Prostate gland (tissue), 2 donors: ENCODE results near the gene SRSF5. TPM values are rescaled to one million over a fixed set of nuclear protein-coding genes. Genes with fewer than 3 reads are reported as not detected.
"Not testable (repeated sequence)": the region's sequence is repeated elsewhere in the genome, so short reads cannot be mapped to it uniquely, and the experiment has no call there.

ENCODE experiments used
- DNase-seq: peaks from one replicate; pipeline ENCODE4 v3.0.0-alpha.2; 2019; ENCODE audit warnings: low spot score
- H3K27ac ChIP-seq, 2 donors: fragments of 200-600 bp; sonication (generic); 2 replicates each; pipeline ENCODE4 v1.5.1; 2017 to 2019
- H3K27me3 ChIP-seq: fragments of 200-600 bp; sonication (generic); replicated peaks from 2 replicates; pipeline ENCODE4 v1.5.1; 2019; ENCODE audit not compliant: insufficient read depth
- H3K36me3 ChIP-seq, 2 donors: fragments of 200-600 bp; sonication (generic); 1 replicate in 1 of 2; 2 replicates in 1 of 2; pipeline versions ENCODE4 v1.5.1 to v1.8.1; 2017 to 2019
- H3K4me1 ChIP-seq: fragments of 200-600 bp; sonication (generic); replicated peaks from 2 replicates; pipeline ENCODE4 v1.5.1; 2019
- H3K4me3 ChIP-seq, 2 donors: fragments of 200-600 bp; sonication (generic); 2 replicates each; pipeline ENCODE4 v1.5.1; 2017 to 2019
- H3K9me3 ChIP-seq: fragments of 200-600 bp; sonication (generic); 2 replicates; pipeline ENCODE4 v1.5.1; 2017
- CTCF ChIP-seq, 4 experiments: fragments of 200-600 bp in 2 of 4; fragments of 450-650 bp in 2 of 4; sonication (generic) in 2 of 4; IDR thresholded peaks; 1 replicate in 3 of 4; 2 replicates in 1 of 4; pipeline ENCODE4 v1.5.1; 2016 to 2019; ENCODE audit warnings: antibody characterized with exemption in 4 of 4, mild to moderate bottlenecking in 2 of 4, moderate library complexity in 2 of 4
- POLR2A ChIP-seq: fragments of 450-650 bp; IDR thresholded peaks from one replicate; pipeline ENCODE4 v1.6.1; 2016; ENCODE audit warnings: antibody characterized with exemption, mild to moderate bottlenecking
- POLR2AphosphoS5 ChIP-seq: sonication (generic); formaldehyde crosslinking; IDR thresholded peaks from one replicate; pipeline ENCODE4 v1.6.1; 2017; ENCODE audit warnings: antibody characterized with exemption
- WGBS: methylation state at CpG from one replicate; pipeline ENCODE4 v1.1.5; 2018; 5-methylcytosine and 5-hydroxymethylcytosine counted together
- intact Hi-C: fragments of 100-400 bp; cut with DNase I; formaldehyde crosslinking; loops from one replicate; pipeline ENCODE4 v1.14.2; 2022
- total RNA-seq, 2 donors: library from RNA; depleted of rRNA; stranded (reverse); fragments of >200 nt; gene quantifications; one replicate each; pipeline ENCODE4 v1.1.0, GENCODE V29; 2016

The SRSF5 gene
- total RNA-seq, 2 donors from 2014 or later, result 206 to 338 TPM

GRCh38 chr14:69727860-69728259 is 39.1 kb upstream of the SRSF5 start:
- Histone ChIP-seq H3K4me1 (no peaks in the 10 kb centered on the region), H3K9me3 (no peaks in the 10 kb centered on the region), H3K4me3 (no peak overlapping the region), H3K36me3 (no peaks in the 10 kb centered on the region), H3K27ac (no peak overlapping the region), H3K27me3 (no peaks in the 10 kb centered on the region)
- intact Hi-C loops, result loop anchor here (2.0 to 5.0 kb wide), 2 partner anchors 126 to 143 kb away; no protein-coding TSS in a partner anchor
- no peak for DNase-seq
- TF ChIP-seq POLR2AphosphoS5 (no peak), CTCF (IDR thresholded peaks at IDR 0.05) (no peak), POLR2A (no peak)
- WGBS, result 87% methylated on average over 4 of the region's 4 CpGs

- H3K27ac ChIP-seq, intact Hi-C loops, H3K36me3 ChIP-seq, DNase-seq, H3K4me3 ChIP-seq, H3K27me3 ChIP-seq, H3K9me3 ChIP-seq, H3K4me1 ChIP-seq: not testable (repeated sequence)
- WGBS, result 99% methylated on average over 8 of the region's 8 CpGs
Measured at GRCh38 chr14:69731919-69732598, 34.9 kb upstream of the SRSF5 start.

- intact Hi-C loops, result not testable (repeated sequence)
- WGBS, result 85% methylated on average over 4 of the region's 4 CpGs
Measured at GRCh38 chr14:69736405-69736804, 30.5 kb upstream of the SRSF5 start.

GRCh38 chr14:69741055-69741454 is 25.9 kb upstream of the SRSF5 start:
- Histone ChIP-seq H3K27ac (no peak overlapping the region), H3K36me3 (no peaks in the 10 kb centered on the region), H3K27me3 (no peaks in the 10 kb centered on the region), H3K4me3 (no peak overlapping the region), H3K9me3 (no peaks in the 10 kb centered on the region), H3K4me1 (no peaks in the 10 kb centered on the region)
- no peak for TF ChIP-seq CTCF (IDR thresholded peaks at IDR 0.05)
- no peak for TF ChIP-seq POLR2AphosphoS5
- TF ChIP-seq POLR2A, result no peak
- intact Hi-C loops, result no loop called here
- DNase-seq, result no peak
- 74% methylated on average over 1 of the region's 1 CpG for WGBS

More at GRCh38 chr14:69736405-69736804, 30.5 kb upstream of the SRSF5 start:
- H3K9me3 ChIP-seq, H3K4me1 ChIP-seq, H3K27me3 ChIP-seq, DNase-seq, H3K36me3 ChIP-seq, H3K4me3 ChIP-seq, H3K27ac ChIP-seq: not testable (repeated sequence)

- Histone ChIP-seq H3K27ac (no peak overlapping the region), H3K9me3 (no peaks in the 10 kb centered on the region), H3K36me3 (no peaks in the 10 kb centered on the region), H3K4me1 (no peaks in the 10 kb centered on the region), H3K27me3 (no peaks in the 10 kb centered on the region), H3K4me3 (no peak overlapping the region)
- intact Hi-C loops, result no loop called here
- TF ChIP-seq CTCF (IDR thresholded peaks at IDR 0.05), result no peak
- TF ChIP-seq POLR2A, result no peak
- no peak for TF ChIP-seq POLR2AphosphoS5
- WGBS, result 68% methylated on average over 1 of the region's 1 CpG
- no peak for DNase-seq
Measured at GRCh38 chr14:69749956-69750355, 17.0 kb upstream of the SRSF5 start.

- intact Hi-C loops, result no loop called here
- 88% methylated on average over 2 of the region's 2 CpGs for WGBS
- no peaks in the 10 kb centered on the region for H3K27me3 ChIP-seq
- no peaks in the 10 kb centered on the region for H3K9me3 ChIP-seq
- no peaks in the 10 kb centered on the region for H3K4me1 ChIP-seq
- H3K36me3 ChIP-seq, result no peaks in the 10 kb centered on the region
- no peak overlapping the region for H3K27ac ChIP-seq
- no peak for TF ChIP-seq CTCF (IDR thresholded peaks at IDR 0.05)
- no peak for TF ChIP-seq POLR2AphosphoS5
- no peak for TF ChIP-seq POLR2A
- H3K4me3 ChIP-seq, result no peak overlapping the region
- DNase-seq, result no peak
Measured at GRCh38 chr14:69750495-69750894, 16.4 kb upstream of the SRSF5 start.
